Left hindlimb (tissue), 1 donor: Measurements from ENCODE around the gene DGKH.

ENCODE experiments used
- DNase-seq: peaks from one replicate; pipeline ENCODE4 v3.0.0-alpha.2; 2018

The DGKH gene, protein sequence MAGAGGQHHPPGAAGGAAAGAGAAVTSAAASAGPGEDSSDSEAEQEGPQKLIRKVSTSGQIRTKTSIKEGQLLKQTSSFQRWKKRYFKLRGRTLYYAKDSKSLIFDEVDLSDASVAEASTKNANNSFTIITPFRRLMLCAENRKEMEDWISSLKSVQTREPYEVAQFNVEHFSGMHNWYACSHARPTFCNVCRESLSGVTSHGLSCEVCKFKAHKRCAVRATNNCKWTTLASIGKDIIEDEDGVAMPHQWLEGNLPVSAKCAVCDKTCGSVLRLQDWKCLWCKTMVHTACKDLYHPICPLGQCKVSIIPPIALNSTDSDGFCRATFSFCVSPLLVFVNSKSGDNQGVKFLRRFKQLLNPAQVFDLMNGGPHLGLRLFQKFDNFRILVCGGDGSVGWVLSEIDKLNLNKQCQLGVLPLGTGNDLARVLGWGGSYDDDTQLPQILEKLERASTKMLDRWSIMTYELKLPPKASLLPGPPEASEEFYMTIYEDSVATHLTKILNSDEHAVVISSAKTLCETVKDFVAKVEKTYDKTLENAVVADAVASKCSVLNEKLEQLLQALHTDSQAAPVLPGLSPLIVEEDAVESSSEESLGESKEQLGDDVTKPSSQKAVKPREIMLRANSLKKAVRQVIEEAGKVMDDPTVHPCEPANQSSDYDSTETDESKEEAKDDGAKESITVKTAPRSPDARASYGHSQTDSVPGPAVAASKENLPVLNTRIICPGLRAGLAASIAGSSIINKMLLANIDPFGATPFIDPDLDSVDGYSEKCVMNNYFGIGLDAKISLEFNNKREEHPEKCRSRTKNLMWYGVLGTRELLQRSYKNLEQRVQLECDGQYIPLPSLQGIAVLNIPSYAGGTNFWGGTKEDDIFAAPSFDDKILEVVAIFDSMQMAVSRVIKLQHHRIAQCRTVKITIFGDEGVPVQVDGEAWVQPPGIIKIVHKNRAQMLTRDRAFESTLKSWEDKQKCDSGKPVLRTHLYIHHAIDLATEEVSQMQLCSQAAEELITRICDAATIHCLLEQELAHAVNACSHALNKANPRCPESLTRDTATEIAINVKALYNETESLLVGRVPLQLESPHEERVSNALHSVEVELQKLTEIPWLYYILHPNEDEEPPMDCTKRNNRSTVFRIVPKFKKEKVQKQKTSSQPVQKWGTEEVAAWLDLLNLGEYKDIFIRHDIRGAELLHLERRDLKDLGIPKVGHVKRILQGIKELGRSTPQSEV

DNA sequence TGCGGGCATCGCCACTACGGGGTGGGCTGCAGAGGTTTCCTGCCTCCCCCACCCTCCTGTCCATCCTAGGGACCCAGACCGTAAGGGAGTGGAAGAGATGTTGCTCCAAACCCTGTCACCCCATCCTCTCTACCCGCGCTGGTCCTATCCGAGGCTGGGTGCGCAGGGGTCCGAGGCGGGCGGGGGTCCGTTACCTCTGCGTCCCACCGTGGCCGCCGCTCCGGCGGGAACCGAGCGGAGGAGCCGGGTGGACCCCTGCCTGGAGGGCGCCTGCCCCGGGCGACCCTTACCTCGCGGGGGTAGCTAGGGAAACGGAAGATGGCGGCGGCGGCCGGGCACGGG is at the start of gene DGKH:
TSS of gene DGKH (plus strand) at position 307 of the 342 bp plus-strand sequence. CDS start 126 bp downstream, outside the sequence.
- DNase-seq, result no peak

DNA sequence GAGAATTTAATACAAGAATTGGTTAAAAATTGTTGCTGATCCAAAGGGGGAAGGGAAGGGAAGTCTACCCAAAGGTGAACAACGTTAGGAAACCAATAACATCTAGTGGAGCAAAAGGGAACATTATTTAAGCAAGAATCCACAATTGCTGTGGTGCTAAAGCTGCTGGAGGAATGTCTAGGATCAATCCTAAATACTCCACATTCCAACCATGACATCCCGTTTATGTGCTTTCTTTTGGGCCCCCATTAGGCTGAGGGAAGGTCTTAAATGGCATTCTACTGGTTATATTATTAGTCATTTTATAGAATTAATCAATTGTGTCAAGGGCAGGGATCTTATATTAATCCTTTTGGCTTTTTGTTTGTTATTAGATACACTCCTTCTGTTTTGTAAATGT is 47.6 kb upstream of the DGKH start:
- no peak for DNase-seq

DNA sequence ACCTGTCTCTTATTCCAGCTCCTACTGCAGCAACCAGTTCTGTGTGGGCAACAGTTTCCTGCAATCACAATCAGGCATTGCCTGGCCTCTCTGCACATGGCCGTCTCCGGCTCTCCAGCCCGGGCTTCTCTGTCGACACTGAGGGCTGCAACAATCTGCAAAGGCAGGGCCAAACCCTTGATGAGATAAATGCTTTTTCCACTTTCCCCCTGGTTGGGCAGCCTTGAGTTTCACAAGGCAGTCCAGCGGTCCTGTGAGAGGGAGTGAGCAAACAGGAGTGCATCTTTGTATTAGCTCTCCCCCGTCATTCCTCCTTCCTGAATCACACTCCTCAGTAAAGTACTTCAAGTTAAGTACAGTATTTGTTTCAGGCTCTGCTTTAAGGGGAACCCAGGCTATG is 46.9 kb upstream of the DGKH start:
- DNase-seq, result no peak

DNA sequence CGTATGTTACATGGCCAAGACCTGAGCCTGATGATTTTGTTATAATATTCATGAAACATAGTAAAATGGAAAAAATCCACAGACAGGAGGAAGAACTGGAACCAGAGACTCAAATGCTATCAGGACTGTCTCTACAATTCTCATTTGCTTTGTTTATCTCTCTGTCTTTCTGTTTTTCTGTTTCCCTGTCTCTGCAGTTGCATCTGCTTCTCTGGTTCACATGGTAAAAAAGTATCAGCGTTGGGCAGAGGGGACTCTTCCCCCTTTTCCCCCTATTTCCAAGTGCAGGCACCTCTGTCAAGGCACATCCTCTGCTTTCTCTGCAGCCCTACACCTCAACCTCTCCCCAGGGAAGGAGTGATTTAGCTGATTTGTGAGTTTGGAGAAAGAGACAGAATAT is 46.4 kb upstream of the DGKH start:
- no peak for DNase-seq

DNA sequence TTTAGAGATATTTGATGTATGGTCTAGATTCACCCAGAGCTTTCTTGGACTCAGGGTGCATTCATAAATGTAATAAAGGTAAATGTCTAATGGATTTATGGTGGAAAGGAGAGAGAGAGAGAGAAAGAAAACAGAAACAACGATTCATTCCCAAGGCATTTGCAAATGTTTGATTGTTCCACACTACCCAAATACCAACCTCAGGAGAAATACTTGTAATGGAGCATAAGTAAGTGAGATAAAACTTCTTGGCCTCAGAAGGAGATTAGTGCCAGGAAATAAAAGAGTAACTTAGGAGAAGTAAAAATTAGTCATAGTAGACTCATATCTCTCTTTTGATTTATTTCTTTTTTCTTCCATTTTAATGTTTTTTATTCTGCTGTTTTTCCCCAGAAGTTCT is 40.6 kb upstream of the DGKH start:
- no peak for DNase-seq

DNA sequence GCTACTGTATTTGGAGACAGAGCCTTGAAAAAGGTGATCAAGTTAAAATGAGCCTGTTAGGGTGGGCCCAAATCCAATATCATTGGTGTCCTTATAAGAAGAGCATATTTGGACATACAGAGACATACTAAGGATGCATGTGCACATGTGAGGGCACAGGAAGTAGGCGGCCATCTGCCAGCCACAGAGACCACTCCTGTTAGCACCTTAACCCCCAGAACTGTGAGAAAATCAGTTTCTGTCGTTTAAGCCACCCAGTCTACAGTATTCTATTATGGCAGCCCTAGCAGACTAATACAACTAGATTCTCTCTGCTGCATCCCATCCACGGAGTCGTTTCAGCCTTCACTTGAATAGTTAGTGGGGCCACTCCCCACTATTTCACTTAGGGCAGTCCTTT is 39.4 kb upstream of the DGKH start:
- DNase-seq, result no peak

DNA sequence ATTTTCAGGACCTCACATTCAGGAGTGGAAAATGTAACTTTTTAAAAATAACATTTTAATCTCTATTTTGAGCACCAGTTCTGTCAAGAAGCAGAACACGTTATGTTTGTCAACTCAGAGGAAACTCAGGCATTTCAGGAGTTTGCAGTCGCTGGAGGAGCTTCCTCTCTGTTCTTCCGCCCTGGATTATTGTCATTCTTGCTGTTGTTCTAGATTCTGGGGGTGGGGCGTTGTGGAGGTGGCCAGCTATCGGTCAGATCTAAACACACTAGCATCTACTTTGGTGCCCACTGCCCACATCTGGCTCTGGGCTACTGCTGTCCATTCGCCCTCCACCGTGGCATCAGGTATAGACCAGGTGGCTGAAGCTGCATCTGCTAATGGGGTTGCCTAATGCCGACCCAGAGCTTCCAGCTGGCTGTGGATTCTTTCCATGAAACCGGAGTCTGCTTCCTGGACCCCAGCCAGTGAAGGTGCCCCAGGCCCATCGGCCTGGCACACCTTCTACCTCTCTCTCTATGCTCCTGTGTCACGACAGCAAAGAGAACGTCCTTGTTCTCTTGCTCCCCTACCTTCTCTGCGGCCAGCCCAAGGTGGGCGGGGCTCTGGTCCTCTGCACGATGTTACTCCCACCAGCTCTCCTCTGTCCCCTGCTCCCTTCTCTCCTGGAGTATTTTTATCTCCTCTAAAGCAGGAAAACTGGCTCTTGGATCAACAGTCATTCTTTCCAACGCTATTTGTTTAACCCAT is 36.7 kb upstream of the DGKH start:
- DNase-seq, result no peak

DNA sequence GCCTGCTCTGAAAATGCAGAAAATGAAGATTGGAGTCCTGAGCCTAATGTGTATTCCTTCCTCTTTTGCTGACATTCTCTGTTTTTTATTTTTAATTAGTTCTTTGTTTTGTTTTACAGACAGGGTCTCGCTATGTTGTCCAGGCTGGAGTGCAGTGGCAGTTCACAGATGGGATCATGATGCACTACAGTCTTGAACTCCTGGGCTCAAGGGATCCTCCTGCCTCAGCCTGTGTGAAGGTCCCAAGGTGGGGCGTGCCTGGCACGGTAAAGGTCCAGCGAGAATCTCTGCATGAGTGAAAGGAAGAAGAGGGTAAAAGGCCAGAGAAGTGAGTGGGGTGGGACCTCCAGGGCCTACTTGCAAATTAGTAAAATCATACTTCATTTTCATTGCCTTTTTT is 34.3 kb upstream of the DGKH start:
- DNase-seq, result no peak

DNA sequence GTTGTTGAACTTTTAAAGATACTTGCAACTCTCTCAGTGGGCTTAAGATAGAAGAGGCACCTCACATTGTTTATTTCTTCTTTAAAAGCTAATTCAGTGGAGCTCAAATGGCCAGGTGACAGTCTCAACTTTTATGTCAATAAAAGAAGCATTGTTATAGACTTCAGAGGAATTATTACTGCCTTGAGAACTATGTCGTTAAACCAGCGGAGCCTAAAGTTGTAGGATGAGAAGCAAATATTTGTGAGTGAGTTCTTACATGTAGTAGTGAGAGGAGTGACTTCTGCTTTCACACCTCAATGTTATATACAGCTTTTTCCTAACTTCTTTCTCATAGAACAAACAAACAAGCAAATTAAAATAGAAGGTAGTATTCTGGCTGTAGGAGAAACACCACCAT is 31.2 kb upstream of the DGKH start:
- DNase-seq, result no peak

DNA sequence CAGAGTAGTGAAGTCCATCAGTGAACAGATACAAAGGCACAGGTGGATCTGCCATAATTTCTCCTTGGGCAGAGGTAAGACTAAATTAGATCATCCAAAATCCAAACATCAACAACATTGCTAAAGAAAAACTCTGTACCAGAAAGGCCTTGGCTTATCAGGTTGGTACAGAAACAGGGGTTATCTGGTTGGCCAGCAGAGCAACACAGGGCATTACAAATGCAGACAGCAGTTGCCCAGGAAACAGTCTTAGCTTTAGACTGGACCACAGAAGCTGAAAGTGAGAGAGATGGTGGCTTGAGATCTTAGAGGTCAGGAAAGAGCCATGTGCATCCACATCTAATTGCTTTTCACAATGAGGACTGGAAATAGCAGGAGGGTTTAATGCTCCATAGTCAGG is 26.6 kb upstream of the DGKH start:
- no peak for DNase-seq

DNA sequence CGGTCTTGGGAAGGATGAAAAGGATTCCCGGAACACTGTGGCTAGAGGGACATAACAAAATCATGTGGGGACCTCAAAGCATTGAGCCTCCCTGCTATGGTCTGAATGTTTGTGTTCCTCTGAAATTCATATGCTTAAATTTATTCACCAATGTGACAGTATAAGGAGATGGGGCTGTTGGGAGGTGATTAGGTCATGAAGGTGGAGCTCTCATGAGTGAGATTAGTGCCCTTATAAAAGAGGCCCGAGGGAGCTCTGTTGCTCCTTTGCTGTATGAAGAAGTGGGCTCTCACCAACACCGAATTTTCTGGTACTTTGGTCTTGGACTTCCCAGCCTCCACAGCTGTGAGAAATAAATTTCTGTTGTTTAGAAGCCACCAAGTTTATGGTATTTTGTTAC is 26.1 kb upstream of the DGKH start:
- no peak for DNase-seq

DNA sequence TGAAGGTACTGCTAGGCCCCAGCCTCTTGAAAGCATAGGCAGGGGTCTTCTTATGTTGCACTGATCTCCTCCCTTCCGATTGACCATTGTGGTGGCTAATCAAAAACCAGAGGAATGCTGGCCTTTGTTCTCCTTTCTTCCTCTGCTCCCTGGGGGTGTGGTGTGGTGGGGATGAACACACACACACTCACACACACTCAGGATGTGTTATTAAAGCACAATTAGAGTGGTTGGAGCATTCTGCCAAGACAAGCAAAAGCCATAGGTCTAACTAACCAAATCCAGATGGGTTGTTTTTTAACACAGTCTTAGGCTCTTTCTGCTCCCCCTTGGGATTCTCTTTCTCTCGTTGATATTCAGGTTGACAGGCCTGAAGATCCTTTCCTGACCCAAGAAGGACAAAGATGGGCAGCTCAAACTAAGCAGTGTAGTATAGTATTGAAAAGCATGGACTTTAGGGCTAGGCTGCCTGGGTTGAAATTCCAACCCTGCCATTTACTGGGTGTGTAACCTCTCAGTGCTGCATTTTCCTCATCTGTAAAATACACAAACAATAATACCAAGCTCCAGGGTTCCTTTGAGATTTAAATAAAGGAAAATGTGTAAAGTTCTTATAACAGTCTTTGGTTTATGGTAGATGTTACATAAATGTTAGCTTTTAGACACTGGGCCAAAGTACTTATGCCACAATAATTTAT is 25.5 kb upstream of the DGKH start:
- DNase-seq, result no peak

DNA sequence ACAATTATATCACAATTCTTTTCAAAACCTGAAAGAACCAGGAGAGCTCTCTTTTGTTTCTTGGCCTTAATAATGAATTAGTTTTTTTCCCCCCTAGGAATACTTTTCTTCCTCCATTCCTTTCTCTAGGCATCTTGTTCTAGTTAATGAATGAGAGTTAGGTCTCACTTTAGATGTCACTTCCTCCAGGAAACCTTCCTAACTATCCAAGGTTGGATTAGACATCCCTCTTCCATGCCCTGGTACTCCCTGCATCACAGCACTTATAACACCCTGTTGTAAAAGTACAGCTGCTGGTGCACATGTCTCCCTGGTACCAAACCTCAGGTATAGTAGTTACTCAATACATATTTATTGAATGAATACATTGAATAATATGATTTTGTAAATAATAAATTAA is 21.2 kb upstream of the DGKH start:
- no peak for DNase-seq

DNA sequence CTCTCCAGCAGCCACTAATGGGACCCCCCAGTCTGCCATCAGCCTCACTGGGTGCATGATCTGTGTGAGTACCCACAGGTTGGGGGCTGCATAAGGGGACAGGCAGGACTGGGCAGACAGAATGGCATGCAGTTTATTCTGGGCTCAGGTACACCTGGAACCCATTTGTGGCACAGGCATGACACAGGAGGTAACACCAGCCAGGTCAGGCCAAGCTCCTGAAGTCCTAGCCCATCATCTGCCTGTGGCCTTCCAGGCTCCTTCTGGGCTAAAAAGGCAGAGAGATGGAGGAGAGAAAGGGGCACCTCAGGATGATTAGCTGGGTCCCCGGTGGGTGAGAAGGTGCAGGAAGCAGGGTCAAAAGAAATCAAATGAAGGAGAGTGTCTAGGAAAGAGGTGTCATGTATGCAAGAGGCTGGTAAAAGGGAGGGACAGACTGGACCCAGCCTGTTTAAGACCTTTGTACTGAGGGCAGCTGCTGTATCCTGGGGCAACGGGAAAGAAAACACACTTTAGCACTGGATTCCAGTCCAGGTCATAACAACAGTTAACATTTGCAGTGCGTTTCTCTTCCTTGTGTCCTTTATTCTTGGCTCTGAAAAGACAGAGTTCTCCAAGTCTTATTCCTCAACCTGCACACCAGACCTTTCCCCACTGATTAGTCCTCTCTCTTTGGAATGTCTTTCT is 20.2 kb upstream of the DGKH start:
- no peak for DNase-seq

DNA sequence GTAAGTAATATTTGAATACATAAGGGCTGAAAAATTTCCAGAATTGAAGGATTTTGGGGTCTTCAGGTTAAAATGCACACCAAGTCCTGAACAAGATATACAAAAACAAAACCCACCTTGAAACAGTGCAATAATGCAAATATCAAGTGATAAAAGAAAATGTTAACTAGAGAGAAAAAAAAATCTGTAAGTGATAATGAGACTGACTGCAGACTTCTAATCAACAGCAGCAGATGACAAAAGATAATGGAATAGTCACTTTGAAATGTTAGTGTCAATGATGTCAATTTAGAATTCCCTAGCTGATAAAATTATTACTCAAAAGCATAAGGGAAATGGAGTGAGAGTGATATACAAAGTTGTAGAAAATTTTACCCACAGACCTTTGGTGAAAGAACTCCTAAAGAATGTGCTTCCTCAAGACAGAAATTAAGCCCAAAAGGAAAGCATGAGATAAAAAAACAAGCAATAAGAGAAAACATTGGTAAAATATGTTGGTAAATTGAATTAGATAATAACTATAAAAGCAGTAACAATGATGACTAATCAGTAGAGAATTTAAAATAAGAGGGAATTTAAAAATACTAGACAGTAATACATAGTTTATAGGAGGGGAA is 12.4 kb upstream of the DGKH start:
- no peak for DNase-seq

DNA sequence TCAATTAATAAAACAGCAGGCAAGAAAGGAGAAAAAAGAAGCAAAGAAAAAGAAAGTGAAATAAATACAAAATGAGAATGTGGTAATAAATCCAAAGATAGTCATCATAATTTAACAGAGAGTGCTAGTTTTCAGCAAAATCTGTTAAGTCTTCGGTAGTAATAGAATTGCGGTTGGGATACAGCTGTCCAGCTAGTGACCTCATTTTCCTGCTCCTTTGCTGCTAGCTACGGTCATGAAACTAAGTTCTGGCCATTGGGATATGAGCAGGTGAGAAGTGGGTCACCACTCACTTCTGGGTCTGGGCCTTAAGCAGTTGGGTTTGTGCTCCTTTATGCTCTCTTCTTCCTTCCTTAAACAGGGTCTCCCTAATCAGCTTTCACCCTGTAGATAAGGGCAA is 11.7 kb upstream of the DGKH start:
- DNase-seq, result no peak

DNA sequence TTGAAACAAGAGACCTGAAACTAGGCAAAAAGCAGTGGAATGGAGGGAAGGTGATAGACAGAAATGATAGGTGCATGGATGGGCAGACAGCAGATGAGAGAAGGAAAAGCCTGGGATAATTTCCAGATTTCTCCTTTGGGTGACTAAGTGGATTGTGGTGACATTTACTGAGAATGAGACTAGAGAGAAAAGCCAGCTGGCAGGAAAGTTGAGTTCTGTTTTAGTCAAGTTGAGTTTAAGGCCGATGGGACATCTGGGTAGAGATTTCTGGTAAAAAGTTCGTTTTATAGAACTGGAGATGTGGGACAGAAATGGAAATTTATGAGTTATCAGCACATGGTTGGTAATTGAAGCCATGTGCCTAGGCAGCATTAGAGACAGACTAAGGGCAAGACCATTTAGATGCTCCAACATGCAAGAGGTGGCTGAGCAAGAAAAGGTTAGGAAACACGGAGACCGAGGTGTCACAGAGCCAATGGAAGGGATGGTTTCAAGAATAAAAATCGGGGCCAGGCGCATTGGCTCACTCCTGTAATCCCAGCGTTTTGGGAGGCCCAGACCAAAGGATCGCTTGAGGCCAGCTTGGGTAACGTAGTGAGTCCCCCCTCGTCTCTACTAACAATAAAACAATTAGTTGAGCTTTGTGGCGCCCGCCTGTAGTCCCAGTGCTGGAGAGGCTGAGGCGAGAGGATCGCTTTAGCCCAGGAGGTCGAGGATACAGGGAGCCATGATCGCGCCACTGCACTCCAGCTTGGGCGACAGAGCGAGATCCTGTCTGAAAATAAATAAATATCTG is 9.6 kb upstream of the DGKH start:
- DNase-seq, result no peak

DNA sequence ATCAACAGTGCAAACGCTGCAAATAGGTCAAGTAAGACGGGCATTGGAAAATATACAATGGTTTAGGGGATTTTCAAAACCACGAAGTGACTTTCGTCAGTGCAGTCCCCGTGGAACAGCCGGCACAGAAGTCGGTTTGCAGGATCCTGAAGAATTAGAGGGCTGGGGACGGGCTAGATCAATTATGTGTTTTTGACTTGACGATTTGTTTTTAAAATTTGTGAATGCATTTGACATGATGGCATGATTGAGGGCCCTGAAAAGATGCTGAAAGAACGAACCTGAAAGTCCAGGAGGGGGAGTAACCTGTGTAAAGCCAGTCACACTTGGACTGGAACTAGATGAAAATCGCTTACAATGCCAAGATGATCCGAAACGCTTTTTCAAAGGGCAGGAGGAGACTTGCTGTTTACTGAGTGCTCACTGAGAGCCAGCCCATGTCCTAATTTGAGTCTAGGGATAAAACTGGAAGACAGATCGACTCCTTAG is 8.9 kb upstream of the DGKH start:
- peak; percentile 34 for DNase-seq

DNA sequence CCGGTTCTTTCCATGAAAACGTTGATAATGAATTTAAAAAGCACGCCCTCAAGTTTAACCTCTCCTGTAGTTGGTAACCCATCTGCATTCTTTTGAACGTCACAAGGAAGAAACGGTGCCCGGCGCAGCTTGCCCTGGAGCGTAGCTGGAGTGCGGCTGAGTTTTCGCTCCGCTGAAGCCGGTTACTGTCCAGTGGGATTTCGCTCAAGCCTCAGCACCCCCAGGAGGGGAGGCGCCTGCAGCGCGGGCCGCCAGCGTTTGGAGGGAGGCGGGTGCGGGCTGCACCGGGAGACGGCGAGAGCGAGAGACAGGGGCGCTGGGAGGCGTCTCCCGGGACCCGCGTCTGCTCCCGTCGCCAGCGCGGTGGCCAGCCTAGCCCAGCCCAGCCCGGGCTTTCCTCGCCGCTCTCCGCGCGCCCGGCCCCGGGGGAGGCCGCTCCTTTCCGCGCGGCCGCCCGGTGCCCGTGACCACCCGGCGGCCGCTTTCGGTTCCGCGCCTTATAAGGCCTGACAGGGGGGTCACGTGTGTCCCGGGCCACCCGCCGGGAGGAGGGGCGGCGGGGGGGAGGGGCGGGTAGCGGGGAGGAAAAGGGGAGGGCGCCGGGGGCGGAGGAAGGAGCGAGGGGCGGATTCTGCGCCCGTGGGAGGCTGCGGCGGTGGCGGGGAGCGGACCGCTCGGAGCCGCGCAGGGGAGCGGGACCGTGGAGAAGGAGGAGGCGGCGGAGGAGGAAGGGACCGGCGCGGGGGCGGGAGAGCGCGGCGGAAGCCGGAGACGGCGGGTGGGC is 8.3 kb upstream of the DGKH start:
- DNase-seq, result peak; percentile 94
